ENCODE results near the gene ATP5PB.

GRCh38 chr1:111404588-111404987 lies 44.7 kb upstream of the ATP5PB start:
- TF ChIP-seq TSHZ2 (CRISPR knock-in tag; IDR thresholded peaks at IDR 0.05) (no peak), ZNF565 (CRISPR knock-in tag; conservative IDR thresholded peaks at IDR 0.05; ENCODE audit: low read depth) (no peak), CSDC2 (CRISPR knock-in tag; IDR thresholded peaks at IDR 0.05) (no peak), CSRNP3 (CRISPR knock-in tag; IDR thresholded peaks at IDR 0.05) (no peak), RARB (CRISPR knock-in tag; IDR thresholded peaks at IDR 0.05) (no peak), BACH2 (CRISPR knock-in tag; IDR thresholded peaks at IDR 0.05; ENCODE audit: borderline replicate concordance) (no peak), PATZ1 (CRISPR knock-in tag; IDR thresholded peaks at IDR 0.05; ENCODE audit: borderline replicate concordance) (no peak), TCF4 (CRISPR knock-in tag; IDR thresholded peaks at IDR 0.05; ENCODE audit: borderline replicate concordance) (no peak), ZFP3 (CRISPR knock-in tag; IDR thresholded peaks at IDR 0.05) (no peak)
